ENCODE data around the gene RGS12.

GRCh38 chr4:3295837-3296624 is 3.2 kb downstream of the RGS12 start:
- TF ChIP-seq CTCF (conservative IDR thresholded peaks at IDR 0.05; ENCODE audit: low read depth, low read length) = no peak
- TF ChIP-seq EZH2 (IDR thresholded peaks at IDR 0.05; ENCODE audit: borderline replicate concordance, low read depth, low read length, poor library complexity, severe bottlenecking) = no peak

All from A673 (cell line).